GM18873 (cell line): ENCODE results near the gene DHX8.

Source experiments
- ATAC-seq: cut with Tn5 transposase; IDR thresholded peaks from one replicate; pipeline ENCODE4 v1.9.1; 2021; ENCODE audit warnings: mild to moderate bottlenecking, moderate library complexity, moderate number of reproducible peaks; ENCODE audit not compliant: unreplicated experiment, low FRiP score

DHX8 gene

DNA sequence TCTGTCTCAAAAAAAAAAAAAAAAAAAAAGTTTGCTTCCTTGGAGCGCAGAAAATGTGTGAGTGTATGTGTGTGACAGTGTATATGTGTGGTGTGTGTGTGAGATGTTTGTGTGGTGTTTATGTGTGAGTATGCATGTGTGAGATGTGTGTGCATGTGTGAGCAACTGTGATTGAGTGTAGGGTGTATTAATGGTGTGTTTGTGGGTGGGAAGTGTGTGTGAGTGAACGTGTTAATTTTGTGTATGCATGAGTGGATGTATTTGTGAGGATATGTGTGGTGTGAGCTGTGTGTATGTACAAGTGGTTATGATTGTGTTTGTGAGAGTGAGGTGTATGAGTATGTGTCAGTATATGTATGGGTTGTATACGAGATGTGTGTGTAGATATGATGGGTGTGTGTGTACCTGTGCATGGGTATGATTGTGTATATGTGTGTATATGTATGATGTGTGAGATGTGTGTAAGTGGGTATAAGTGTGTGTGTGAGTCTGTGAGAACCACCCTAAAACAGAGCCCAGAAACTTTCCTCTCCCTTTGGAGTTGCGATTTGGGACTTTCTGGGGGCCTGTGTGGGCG is 84.8 kb downstream of the DHX8 start:
- no peak for ATAC-seq

DNA sequence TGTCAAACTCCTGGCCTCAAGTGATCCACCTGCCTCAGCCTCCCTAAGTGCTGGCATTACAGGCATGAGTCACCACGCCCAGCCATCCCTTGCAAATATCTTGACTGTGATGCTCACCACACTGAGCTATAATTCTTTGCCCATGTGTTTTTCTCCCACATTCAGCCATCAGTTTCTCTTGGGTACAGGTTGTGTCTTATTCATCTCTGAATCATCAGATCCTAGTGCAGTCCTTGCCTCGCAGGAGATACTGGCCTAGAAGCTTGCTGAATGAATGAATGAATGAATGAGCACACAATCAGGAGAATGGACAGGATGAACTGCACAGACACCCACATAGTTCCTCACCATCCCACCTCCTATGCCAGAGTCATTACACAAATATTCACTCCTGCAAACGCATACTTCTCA is 86.7 kb downstream of the DHX8 start:
- ATAC-seq, result no peak

DNA sequence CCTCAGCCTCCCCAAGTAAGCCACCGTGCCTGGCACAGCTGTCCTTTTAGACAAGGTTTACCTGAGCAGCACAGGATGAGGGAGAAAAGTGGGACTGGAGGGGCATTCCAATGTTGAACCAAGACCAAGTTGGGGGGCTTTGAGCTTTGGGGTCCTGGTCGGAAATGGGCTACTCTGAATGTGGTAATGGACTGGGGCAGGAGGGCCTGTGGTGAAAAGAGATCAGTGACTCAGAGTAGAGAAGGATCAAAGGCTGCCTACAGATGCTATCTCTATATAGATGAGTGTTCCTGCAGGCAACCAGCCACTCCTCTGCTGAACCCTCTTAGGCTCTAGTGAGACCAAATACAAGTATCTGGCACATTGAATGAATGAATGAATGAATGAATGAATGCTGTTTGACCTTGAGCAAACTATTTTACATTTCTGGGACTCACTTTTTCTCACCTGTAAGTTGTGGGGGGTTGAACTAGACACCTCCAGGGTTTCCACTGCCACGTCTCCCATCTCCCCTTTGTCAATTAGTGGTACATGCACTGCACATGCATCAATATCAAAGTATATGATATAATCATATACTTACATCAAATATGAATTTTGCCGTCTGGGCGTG is 88.7 kb downstream of the DHX8 start:
- ATAC-seq, result no peak

DNA sequence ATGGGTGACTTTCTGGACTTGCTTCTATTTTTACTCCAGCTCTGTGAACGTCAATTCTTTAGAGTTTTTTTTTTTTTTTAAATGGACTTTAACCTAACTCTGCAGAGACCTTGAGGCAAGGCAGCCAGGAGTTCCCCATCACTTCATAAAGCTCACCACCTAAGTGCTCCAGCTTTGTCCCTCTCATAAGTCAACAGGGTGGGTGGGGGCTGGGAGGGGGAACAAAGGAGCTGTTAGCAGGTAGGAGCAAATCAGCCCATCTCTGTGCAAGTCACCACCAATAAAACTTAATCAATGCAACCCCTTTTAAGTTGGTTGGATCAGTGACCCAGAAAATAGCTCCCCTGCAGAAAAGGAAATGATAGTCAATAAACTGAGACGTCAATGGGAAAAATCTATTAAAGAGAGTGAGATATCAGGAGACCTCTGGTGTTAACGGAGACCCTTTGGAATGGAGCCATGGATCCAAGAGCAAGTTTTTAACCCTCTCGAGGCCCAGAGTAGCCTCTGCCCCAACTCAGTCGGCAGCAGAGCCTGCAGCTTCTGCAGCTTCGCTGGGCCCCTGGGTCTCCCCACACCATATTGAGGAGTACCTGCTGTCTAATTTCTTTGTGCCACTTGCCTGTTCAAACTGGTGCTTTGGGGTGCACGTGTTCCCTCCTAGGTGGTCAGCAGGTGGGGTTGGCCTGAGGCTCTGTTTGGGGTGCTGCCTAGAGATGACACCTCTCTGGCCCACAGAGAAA is 90.0 kb downstream of the DHX8 start:
- no peak for ATAC-seq

DNA sequence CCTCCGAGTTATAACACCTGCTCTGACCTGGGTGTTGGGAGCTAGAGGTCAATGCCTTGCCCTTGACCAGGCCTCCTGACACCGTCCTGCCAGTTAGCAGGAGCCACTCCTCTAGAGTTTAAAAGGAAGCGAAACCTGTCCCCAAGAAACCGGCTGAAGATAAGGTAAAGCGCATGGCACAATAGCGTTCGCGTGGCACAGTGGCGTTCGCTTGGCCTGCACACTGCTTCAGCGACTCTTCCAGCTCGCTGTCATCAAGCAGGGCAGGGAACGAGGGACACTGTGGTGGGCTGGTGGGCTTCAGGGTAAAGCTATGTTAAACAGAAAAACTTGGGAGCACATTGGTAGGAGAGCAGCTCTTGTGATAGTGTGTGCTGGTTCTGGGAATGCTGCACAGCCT is 90.6 kb downstream of the DHX8 start:
- no peak for ATAC-seq

DNA sequence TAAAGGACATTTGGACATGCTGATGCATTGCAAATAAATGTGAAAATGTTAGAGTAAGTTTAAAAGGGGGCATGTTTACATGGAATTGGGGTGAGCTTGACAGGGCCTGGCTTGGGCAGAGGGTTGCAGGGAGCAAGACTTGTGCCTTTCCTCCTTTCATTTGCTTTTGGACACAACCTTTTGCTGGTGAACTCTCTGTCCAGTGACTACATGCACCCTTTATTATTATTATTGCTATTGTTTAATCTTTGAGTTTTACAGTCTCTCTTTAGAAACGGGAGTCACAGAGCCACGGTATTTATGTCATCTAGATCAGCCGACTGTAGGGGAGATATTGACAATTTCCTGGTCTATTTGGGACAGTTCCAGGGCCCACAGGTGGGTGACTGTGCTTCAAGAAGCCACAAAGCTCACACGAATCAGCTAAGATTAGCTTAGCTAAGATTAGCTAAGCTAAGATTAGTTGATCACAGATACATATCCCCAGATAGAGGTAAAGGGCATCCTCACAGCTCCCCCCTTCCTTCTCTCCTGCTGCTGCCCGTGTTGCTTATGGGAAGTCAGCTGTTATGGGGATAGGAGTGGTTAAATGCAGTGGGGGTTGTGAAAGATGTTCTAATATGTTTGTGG is 91.2 kb downstream of the DHX8 start:
- ATAC-seq, result no peak
